ENCODE results near the gene MRPS21.
"Not testable (repeated sequence)": the region's sequence is repeated elsewhere in the genome, so short reads cannot be mapped to it uniquely, and the experiment has no call there.

Gene MRPS21

DNA sequence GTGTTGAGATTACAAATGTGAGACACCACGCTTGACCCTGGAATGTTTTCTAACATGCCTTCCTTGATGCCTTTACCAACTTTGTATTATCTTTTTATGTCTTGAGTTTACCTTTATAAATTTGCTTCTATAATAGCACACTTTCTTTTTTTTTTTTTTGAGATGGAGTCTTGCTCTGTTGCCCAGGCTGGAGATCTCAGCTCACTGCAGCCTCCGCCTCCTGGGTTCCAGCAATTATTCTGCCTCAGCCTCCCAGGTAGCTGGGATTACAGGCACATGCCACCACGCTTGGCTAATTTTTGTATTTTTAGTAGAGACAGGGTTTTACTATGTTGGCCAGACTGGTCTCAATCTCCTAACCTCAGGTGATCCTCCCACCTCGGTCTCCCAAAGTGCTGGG is 21.0 kb downstream of the MRPS21 start:
- H3K36me3 ChIP-seq (ENCODE audit: control insufficient read depth, insufficient read depth, low read length); H3K4me3 ChIP-seq (ENCODE audit: extremely low read depth, insufficient read depth, low read length, poor library complexity, severe bottlenecking); H3K9me3 ChIP-seq (ENCODE audit: control insufficient read depth, low read length); H3K27ac ChIP-seq (ENCODE audit: low read depth, low read length, severe bottlenecking); H3K4me1 ChIP-seq (ENCODE audit: control insufficient read depth, insufficient read depth, low read length, poor library complexity, severe bottlenecking): not testable (repeated sequence)
- 67 to 94% methylated on average over 1 to 3 of the region's 4 CpGs for WGBS, 2 experiments (ENCODE audit: insufficient coverage in 2 of 2)

DNA sequence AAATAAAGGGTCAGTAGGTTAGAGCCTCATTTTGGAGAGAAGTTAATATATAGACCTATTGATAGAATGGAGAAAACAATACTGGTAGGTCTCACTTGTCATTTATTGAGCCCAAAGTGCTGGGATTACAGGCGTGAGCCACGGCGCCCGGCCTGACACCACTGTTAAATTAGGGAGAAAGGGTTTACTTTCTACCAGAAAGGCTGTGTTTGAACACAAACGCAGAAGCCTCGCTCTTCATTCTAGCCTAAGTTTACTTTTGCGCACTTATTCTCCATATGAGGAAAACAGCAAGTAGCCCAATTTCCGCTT is 27.0 kb downstream of the MRPS21 start:
- Histone ChIP-seq H3K4me3 (ENCODE audit: extremely low read depth, insufficient read depth, low read length, poor library complexity, severe bottlenecking) (peak overlapping the region; percentile 94), H3K27ac (ENCODE audit: low read depth, low read length, severe bottlenecking) (no peak overlapping the region), H3K9me3 (ENCODE audit: control insufficient read depth, low read length) (peaks cover 3% of the 10 kb centered on the region), H3K36me3 (ENCODE audit: control insufficient read depth, insufficient read depth, low read length) (peaks cover 29% of the 10 kb centered on the region), H3K4me1 (ENCODE audit: control insufficient read depth, insufficient read depth, low read length, poor library complexity, severe bottlenecking) (peaks cover 3% of the 10 kb centered on the region)
- WGBS, 2 experiments (ENCODE audit: insufficient coverage in 2 of 2): 97 to 99% methylated on average over 8 of the region's 8 CpGs

DNA sequence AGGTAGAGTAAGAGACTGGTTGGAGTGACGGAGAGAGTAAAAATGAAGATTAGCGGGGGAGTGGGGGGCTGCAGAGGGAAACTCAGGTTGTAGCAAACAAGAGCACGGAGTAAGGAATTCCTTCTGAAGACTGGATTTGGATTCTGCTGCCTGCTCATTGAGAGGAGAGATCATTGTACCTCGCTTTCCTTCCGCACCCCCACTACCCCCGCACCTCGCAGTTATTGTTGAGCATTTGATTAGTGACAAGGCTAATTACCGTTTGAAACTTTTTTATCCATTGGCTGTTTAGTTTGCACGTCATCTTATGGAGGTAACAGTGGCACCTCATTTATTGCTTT is 28.1 kb downstream of the MRPS21 start:
- Histone ChIP-seq H3K4me1 (ENCODE audit: control insufficient read depth, insufficient read depth, low read length, poor library complexity, severe bottlenecking) (peaks cover 3% of the 10 kb centered on the region), H3K4me3 (ENCODE audit: extremely low read depth, insufficient read depth, low read length, poor library complexity, severe bottlenecking) (peak overlapping the region; percentile 94), H3K36me3 (ENCODE audit: control insufficient read depth, insufficient read depth, low read length) (peaks cover 41% of the 10 kb centered on the region), H3K27ac (ENCODE audit: low read depth, low read length, severe bottlenecking) (peak overlapping the region; percentile 84), H3K9me3 (ENCODE audit: control insufficient read depth, low read length) (peaks cover 3% of the 10 kb centered on the region)
- WGBS, 2 experiments (ENCODE audit: insufficient coverage in 2 of 2): 0% methylated on average over 2 to 9 of the region's 9 CpGs

DNA sequence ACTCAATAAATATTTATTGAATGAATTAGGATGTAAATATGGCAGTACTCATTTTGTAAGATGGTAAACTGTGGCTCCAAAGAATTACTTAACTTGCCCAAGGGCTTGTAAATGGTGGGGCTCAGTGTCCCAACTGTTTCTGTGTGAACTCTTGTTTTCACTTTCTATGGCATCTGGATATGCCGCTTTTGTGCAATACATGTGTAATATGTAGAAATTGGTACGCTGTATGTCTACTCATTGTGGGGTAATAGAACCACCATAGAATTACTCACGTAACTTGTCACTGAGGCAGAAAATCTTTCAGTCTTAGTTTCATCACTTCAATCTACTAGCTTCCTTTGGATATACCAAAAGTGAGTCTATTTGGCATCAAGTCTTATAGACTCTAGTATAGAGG is 28.6 kb downstream of the MRPS21 start:
- WGBS, 2 experiments (ENCODE audit: insufficient coverage in 2 of 2): 100% methylated on average over 1 of the region's 3 CpGs; no CpG with 5 or more reads in 1 of the 2 experiments
- peaks cover 3% of the 10 kb centered on the region for H3K4me1 ChIP-seq (ENCODE audit: control insufficient read depth, insufficient read depth, low read length, poor library complexity, severe bottlenecking)
- H3K36me3 ChIP-seq (ENCODE audit: control insufficient read depth, insufficient read depth, low read length): peaks cover 46% of the 10 kb centered on the region
- peaks cover 3% of the 10 kb centered on the region for H3K9me3 ChIP-seq (ENCODE audit: control insufficient read depth, low read length)
- H3K27ac ChIP-seq (ENCODE audit: low read depth, low read length, severe bottlenecking): no peak overlapping the region
- peak overlapping the region; percentile 94 for H3K4me3 ChIP-seq (ENCODE audit: extremely low read depth, insufficient read depth, low read length, poor library complexity, severe bottlenecking)

DNA sequence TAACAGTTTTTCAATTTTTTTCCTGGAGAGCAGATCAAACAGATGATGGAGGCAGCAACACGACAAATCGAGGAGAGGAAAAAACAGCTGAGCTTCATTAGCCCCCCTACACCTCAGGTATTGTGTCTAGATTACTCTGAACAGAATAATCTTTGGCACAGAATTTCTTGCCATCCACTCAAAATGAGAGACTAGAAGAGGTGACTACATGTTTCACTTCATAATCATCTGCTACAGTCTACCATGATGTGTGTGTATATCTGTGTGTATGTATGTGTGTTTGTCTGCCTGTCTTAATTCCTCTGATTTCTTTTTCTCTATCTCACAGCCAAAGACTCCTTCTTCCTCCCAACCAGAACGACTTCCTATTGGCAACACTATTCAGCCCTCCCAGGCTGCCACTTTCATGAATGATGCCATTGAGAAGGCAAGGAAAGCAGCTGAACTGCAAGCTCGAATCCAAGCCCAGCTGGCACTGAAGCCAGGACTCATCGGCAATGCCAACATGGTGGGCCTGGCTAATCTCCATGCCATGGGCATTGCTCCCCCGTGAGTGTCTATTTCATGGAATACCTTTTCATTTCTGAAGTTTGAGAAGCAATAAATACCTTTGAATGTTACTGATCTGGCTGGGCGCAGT is 39.1 kb downstream of the MRPS21 start:
- H3K36me3 ChIP-seq (ENCODE audit: control insufficient read depth, insufficient read depth, low read length): peaks cover 93% of the 10 kb centered on the region
- no peaks in the 10 kb centered on the region for H3K9me3 ChIP-seq (ENCODE audit: control insufficient read depth, low read length)
- H3K4me1 ChIP-seq (ENCODE audit: control insufficient read depth, insufficient read depth, low read length, poor library complexity, severe bottlenecking): no peaks in the 10 kb centered on the region
- H3K27ac ChIP-seq (ENCODE audit: low read depth, low read length, severe bottlenecking): no peak overlapping the region
- WGBS, 2 experiments (ENCODE audit: insufficient coverage in 2 of 2): 100% methylated on average over 6 of the region's 7 CpGs
- no peak overlapping the region for H3K4me3 ChIP-seq (ENCODE audit: extremely low read depth, insufficient read depth, low read length, poor library complexity, severe bottlenecking)

DNA sequence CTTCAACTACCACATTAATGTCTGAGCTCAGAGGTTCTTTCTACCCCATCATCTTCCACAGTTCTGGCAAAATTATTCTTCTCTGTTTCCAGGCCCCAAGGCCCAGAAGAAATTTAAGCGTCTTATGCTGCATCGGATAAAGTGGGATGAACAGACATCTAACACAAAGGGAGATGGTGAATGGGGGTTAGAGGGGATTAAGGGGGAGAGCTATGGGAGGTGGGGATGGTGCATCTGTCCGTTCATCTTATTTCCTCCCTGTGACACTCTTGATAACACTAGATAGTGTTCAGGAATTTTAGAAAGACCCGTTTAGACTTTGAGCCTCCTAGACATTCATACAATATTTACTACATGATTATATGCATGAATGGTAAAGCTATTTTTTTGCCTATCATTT is 52.7 kb downstream of the MRPS21 start:
- no peak overlapping the region for H3K27ac ChIP-seq (ENCODE audit: low read depth, low read length, severe bottlenecking)
- WGBS, 2 experiments (ENCODE audit: insufficient coverage in 2 of 2): 100% methylated on average over 1 of the region's 4 CpGs; no CpG with 5 or more reads in 1 of the 2 experiments
- peaks cover 77% of the 10 kb centered on the region for H3K36me3 ChIP-seq (ENCODE audit: control insufficient read depth, insufficient read depth, low read length)
- H3K9me3 ChIP-seq (ENCODE audit: control insufficient read depth, low read length): no peaks in the 10 kb centered on the region
- no peaks in the 10 kb centered on the region for H3K4me1 ChIP-seq (ENCODE audit: control insufficient read depth, insufficient read depth, low read length, poor library complexity, severe bottlenecking)
- no peak overlapping the region for H3K4me3 ChIP-seq (ENCODE audit: extremely low read depth, insufficient read depth, low read length, poor library complexity, severe bottlenecking)

DNA sequence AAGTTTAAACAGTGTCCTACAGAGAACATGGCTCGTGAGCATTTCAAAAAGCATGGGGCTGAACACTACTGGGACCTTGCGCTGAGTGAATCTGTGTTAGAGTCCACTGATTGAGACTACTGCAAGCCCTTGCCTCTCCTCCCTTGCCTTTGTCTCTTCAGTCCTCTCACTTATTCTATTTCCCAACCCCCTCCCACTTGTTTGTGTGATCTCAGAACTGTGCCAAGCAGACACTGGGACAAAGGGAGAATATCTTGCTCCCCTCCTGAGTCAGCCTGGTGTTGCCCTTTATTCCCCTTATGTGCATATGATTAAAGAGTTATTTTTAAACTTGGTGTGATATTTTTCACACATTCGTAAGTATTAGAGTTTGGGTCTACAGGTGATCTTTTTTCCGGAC is 59.2 kb downstream of the MRPS21 start:
- no peak overlapping the region for H3K4me3 ChIP-seq (ENCODE audit: extremely low read depth, insufficient read depth, low read length, poor library complexity, severe bottlenecking)
- no peaks in the 10 kb centered on the region for H3K4me1 ChIP-seq (ENCODE audit: control insufficient read depth, insufficient read depth, low read length, poor library complexity, severe bottlenecking)
- H3K36me3 ChIP-seq (ENCODE audit: control insufficient read depth, insufficient read depth, low read length): peaks cover 64% of the 10 kb centered on the region
- H3K9me3 ChIP-seq (ENCODE audit: control insufficient read depth, low read length): no peaks in the 10 kb centered on the region
- no peak overlapping the region for H3K27ac ChIP-seq (ENCODE audit: low read depth, low read length, severe bottlenecking)
- WGBS, 2 experiments (ENCODE audit: insufficient coverage in 2 of 2): 89 to 100% methylated on average over 1 to 2 of the region's 4 CpGs
